B cell (primary cell): ENCODE measurements around the gene EPN1. TPM values are rescaled to one million over a fixed set of nuclear protein-coding genes. Genes with fewer than 3 reads are reported as not detected.

ENCODE experiments used
- ATAC-seq: fragments of 200-7000 bp; cut with Tn5 transposase; one replicate; pipeline ENCODE4 v1.10.0; 2021; ENCODE audit warnings: low read depth, mild to moderate bottlenecking, moderate number of reproducible peaks, moderate library complexity
- CTCF ChIA-PET: fragments of 350-600 bp; sonication (Branson Sonifier 250); formaldehyde crosslinking; loops from one replicate; lab custom pipeline; 2021; ENCODE audit warnings: antibody characterized with exemption, inconsistent platforms; lab: Charles Lee
- POLR2A ChIA-PET: fragments of 350-600 bp; sonication (Branson Sonifier 250); formaldehyde crosslinking; loops from one replicate; lab custom pipeline; 2021; ENCODE audit warnings: antibody characterized with exemption; lab: Charles Lee
- DNase-seq: peaks from one replicate; pipeline ENCODE4 v3.0.0; 2013
- H2AFZ ChIP-seq: 2 replicates; pipeline ENCODE4 v1.6.1; 2012; ENCODE audit warnings: mild to moderate bottlenecking, low read depth, low read length; ENCODE audit not compliant: insufficient read depth, poor library complexity, severe bottlenecking
- H3K27ac ChIP-seq, 2 donors: 1 replicate in 1 of 2; 2 replicates in 1 of 2; pipeline ENCODE4 v1.5.1; 2012 to 2013; ENCODE audit warnings: low read length in 2 of 2, mild to moderate bottlenecking in 2 of 2, moderate library complexity in 1 of 2
- H3K27me3 ChIP-seq, 4 experiments: fragments of 200-600 bp in 1 of 4; sonication (generic) in 1 of 4; replicated peaks in 1 of 4; 1 replicate in 2 of 4; 2 replicates in 2 of 4; pipeline versions ENCODE4 v1.6.1 to v1.7.0; 2013 to 2016; ENCODE audit warnings: low read length in 3 of 4, mild to moderate bottlenecking in 2 of 4, mixed read lengths in 1 of 4, moderate library complexity in 1 of 4; ENCODE audit not compliant: insufficient read depth in 4 of 4, control insufficient read depth in 3 of 4; ENCODE audit errors: control extremely low read depth in 1 of 4
- H3K36me3 ChIP-seq, 2 experiments: replicated peaks in 1 of 2; 1 replicate in 1 of 2; 2 replicates in 1 of 2; pipeline versions ENCODE4 v1.6.1 to v1.7.1; 2013; ENCODE audit warnings: low read length in 1 of 2; ENCODE audit not compliant: insufficient read depth in 2 of 2, control insufficient read depth in 1 of 2; ENCODE audit errors: control extremely low read depth in 1 of 2, extremely low read depth in 1 of 2
- H3K4me1 ChIP-seq, 2 donors: fragments of 200-600 bp in 1 of 2; sonication (generic) in 1 of 2; 1 replicate in 1 of 2; 2 replicates in 1 of 2; pipeline versions ENCODE4 v1.5.1 to v1.6.1; 2013 to 2017; ENCODE audit warnings: low read length in 2 of 2; ENCODE audit not compliant: control insufficient read depth in 2 of 2, insufficient read depth in 2 of 2
- H3K4me2 ChIP-seq: replicated peaks from 2 replicates; pipeline ENCODE3; 2012; ENCODE audit warnings: mild to moderate bottlenecking, low read depth, low read length; ENCODE audit not compliant: poor library complexity, severe bottlenecking
- H3K4me3 ChIP-seq, 5 experiments: fragments of 200-600 bp in 1 of 5; sonication (generic) in 1 of 5; 1 replicate in 3 of 5; 2 replicates in 2 of 5; pipeline versions ENCODE4 v1.5.1 to v1.7.0; 2011 to 2016; ENCODE audit warnings: low read length in 4 of 5, mild to moderate bottlenecking in 4 of 5, low read depth in 2 of 5, control low read depth in 1 of 5, moderate library complexity in 1 of 5; ENCODE audit not compliant: insufficient read depth in 1 of 5; ENCODE audit errors: control extremely low read depth in 1 of 5, extremely low read depth in 1 of 5
- H3K79me2 ChIP-seq: fragments of 200-600 bp; sonication (generic); one replicate; pipeline ENCODE4 v1.6.0; 2016; ENCODE audit warnings: low read length; ENCODE audit not compliant: control insufficient read depth, insufficient read depth
- H3K9ac ChIP-seq: fragments of 200-600 bp; sonication (generic); 2 replicates; pipeline ENCODE4 v1.6.1; 2017; ENCODE audit warnings: mild to moderate bottlenecking, low read length, moderate library complexity
- H3K9me3 ChIP-seq, 3 donors: one replicate each; pipeline versions ENCODE4 v1.6.1 to v1.7.1; 2013; ENCODE audit warnings: low read length in 2 of 3; ENCODE audit not compliant: control insufficient read depth in 2 of 3, insufficient read depth in 1 of 3; ENCODE audit errors: control extremely low read depth in 1 of 3
- H4K20me1 ChIP-seq: 2 replicates; pipeline ENCODE4 v1.6.0; 2012; ENCODE audit warnings: mild to moderate bottlenecking, low read length; ENCODE audit not compliant: insufficient read depth, control insufficient read depth, poor library complexity, severe bottlenecking
- H3K27ac Mint-ChIP-seq: one replicate; pipeline ENCODE4 v1.8.0; 2021; ENCODE audit warnings: mixed read lengths
- H3K27me3 Mint-ChIP-seq: one replicate; pipeline ENCODE4 v1.8.0; 2021; ENCODE audit warnings: mixed read lengths
- H3K4me1 Mint-ChIP-seq: one replicate; pipeline ENCODE4 v1.8.0; 2021; ENCODE audit warnings: mixed read lengths
- H3K4me3 Mint-ChIP-seq: one replicate; pipeline ENCODE4 v1.8.0; 2021; ENCODE audit warnings: mixed read lengths
- H3K9me3 Mint-ChIP-seq: one replicate; pipeline ENCODE4 v1.8.0; 2022; ENCODE audit warnings: mixed read lengths; ENCODE audit not compliant: insufficient read depth
- CTCF ChIP-seq: fragments of 200-600 bp; IDR thresholded peaks from one replicate; pipeline ENCODE4 v1.8.0; 2022; ENCODE audit warnings: antibody characterized with exemption, mild to moderate bottlenecking
- EZH2 ChIP-seq: IDR thresholded peaks from 2 replicates; pipeline ENCODE4 v1.6.1; 2012; ENCODE audit warnings: borderline replicate concordance, low read depth, mild to moderate bottlenecking, moderate library complexity, low read length; ENCODE audit not compliant: insufficient read depth, poor library complexity, severe bottlenecking
- WGBS: methylation state at CpG from one replicate; pipeline ENCODE4 v1.1.5; 2013; ENCODE audit warnings: missing lambda C conversion rate; ENCODE audit not compliant: insufficient coverage; 5-methylcytosine and 5-hydroxymethylcytosine counted together
- intact Hi-C: fragments of 100-400 bp; cut with micrococcal nuclease; formaldehyde crosslinking; loops from one replicate; pipeline ENCODE4 v1.10.0; 2022
- polyA plus RNA-seq: library from polyadenylated mRNA; depleted of rRNA; stranded (reverse); fragments of >200 nt; gene quantifications from 2 replicates; pipeline ENCODE4 v1.2.3, GENCODE V29; 2012
- total RNA-seq, 2 donors: library from RNA; stranded (reverse); fragments of 120-200 nt in 1 of 2; gene quantifications; 1 replicate in 1 of 2; 2 replicates in 1 of 2; pipeline versions ENCODE4 v1.2.3 to v1.2.4, GENCODE V29; 2013 to 2022

EPN1 gene
- total and polyA plus RNA-seq, 2 donors (not counting 1 experiment from before 2014, with no cell fraction given): 54.4 to 63.9 TPM

GRCh38 chr19:55648585-55649267, 26.3 kb upstream of the EPN1 start:
- peak overlapping the region; percentile 22 to 96 (median 90) for H3K4me3 ChIP-seq

More at GRCh38 chr19:55648585-55649267, 26.3 kb upstream of the EPN1 start:
- H3K9me3 ChIP-seq: no peaks in the 10 kb centered on the region
- H3K27ac Mint-ChIP-seq: peak overlapping the region; percentile 86
- H3K9me3 Mint-ChIP-seq: no peaks in the 10 kb centered on the region
- no peaks in the 10 kb centered on the region for H3K27me3 Mint-ChIP-seq
- no peak for TF ChIP-seq CTCF
- no peak for TF ChIP-seq EZH2
- CTCF ChIA-PET: interaction anchor here (7.2 kb wide), 1 partner anchor 13 kb away, joined by 131 read pairs; no protein-coding TSS in a partner anchor
- peaks cover 0 to 38% of the 10 kb centered on the region in 2 experiments for H3K36me3 ChIP-seq
- 17% methylated on average over 21 of the region's 25 CpGs for WGBS
- H3K4me3 Mint-ChIP-seq: peak overlapping the region; percentile 83
- H3K79me2 ChIP-seq: peaks cover 47% of the 10 kb centered on the region
- H3K9ac ChIP-seq: peak overlapping the region; percentile 85
- peak overlapping the region; percentile 65 to 79 for H3K27ac ChIP-seq
- ATAC-seq: no peak
- peak overlapping the region; percentile 84 for H2AFZ ChIP-seq
- peaks cover 56% of the 10 kb centered on the region for H3K4me1 Mint-ChIP-seq
- DNase-seq: peak; percentile 39
- peaks cover 38 to 55% of the 10 kb centered on the region in 2 donors for H3K4me1 ChIP-seq
- peak overlapping the region; percentile 86 for H3K4me2 ChIP-seq
- intact Hi-C loops: no loop called here
- peaks cover 18% of the 10 kb centered on the region for H4K20me1 ChIP-seq
- POLR2A ChIA-PET: interaction anchor here (0.9 to 2.0 kb wide), 4 partner anchors 9 to 187 kb away, joined by 3 to 8 read pairs (median 4); partner anchors contain the start of gene ISOC2
- no peaks in the 10 kb centered on the region for H3K27me3 ChIP-seq
